ENCODE measurements around the gene SH3GL3. TPM values are rescaled to one million over a fixed set of nuclear protein-coding genes. Genes with fewer than 3 reads are reported as not detected.

The SH3GL3 gene
- polyA plus RNA-seq, 2 of the 4 experiments (the other 2 are of a cell fraction), result 0.19 to 0.21 TPM

- TF ChIP-seq REST (IDR thresholded peaks at IDR 0.05), result no peak
- TF ChIP-seq RFX5 (IDR thresholded peaks at IDR 0.05), result no peak
- TF ChIP-seq, protein P1, sequence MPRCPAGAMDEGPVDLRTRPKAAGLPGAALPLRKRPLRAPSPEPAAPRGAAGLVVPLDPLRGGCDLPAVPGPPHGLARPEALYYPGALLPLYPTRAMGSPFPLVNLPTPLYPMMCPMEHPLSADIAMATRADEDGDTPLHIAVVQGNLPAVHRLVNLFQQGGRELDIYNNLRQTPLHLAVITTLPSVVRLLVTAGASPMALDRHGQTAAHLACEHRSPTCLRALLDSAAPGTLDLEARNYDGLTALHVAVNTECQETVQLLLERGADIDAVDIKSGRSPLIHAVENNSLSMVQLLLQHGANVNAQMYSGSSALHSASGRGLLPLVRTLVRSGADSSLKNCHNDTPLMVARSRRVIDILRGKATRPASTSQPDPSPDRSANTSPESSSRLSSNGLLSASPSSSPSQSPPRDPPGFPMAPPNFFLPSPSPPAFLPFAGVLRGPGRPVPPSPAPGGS (IDR thresholded peaks at IDR 0.05), result no peak
- no peak for TF ChIP-seq BHLHE40 (IDR thresholded peaks at IDR 0.05; ENCODE audit: low read depth, low read length)
- TF ChIP-seq FOSL2 (IDR thresholded peaks at IDR 0.05), result no peak
- TF ChIP-seq FOSL2 (CRISPR knock-in tag; IDR thresholded peaks at IDR 0.05), result no peak
- TF ChIP-seq TFCP2L1 (CRISPR knock-in tag; IDR thresholded peaks at IDR 0.05), result no peak
- TF ChIP-seq HOXA7 (CRISPR knock-in tag; IDR thresholded peaks at IDR 0.05), result no peak
These were observed 98.8 kb downstream of the SH3GL3 start (continued) for GRCh38 chr15:83545804-83546511.

DNA sequence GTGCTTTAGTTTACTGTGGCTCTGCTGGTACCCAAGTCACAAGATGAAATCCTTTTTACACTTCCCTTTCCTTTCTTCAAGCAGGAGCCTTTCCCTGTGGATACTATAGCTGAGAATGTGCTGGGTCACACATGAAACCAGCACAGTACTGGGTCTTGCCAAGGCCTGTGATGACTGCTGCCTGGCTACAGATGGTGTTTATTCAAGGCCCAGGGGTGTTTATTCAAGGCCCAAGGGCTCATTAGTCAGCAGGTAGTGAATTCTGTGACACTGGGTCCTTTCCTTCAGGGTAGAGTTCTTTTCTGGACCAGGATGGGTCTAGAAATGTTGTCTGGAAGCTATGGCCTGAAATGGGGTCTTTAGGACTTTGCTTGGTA is 99.4 kb downstream of the SH3GL3 start:
- Histone ChIP-seq H3K9me3 (no peaks in the 10 kb centered on the region), H3K27ac (no peak overlapping the region), H3K4me3 (no peak overlapping the region), H3K4me1 (no peaks in the 10 kb centered on the region), H3K4me2 (no peak overlapping the region)
- POLR2A ChIA-PET, result no interaction called here
- TF ChIP-seq TFCP2L1 (CRISPR knock-in tag; IDR thresholded peaks at IDR 0.05) (no peak), RAD21 (conservative IDR thresholded peaks at IDR 0.05 in 1 of 2, IDR thresholded peaks at IDR 0.05 in 1 of 2) (no peak), MAZ (IDR thresholded peaks at IDR 0.05; ENCODE audit: borderline replicate concordance, low read depth, low read length) (no peak), JUNB (IDR thresholded peaks at IDR 0.05) (no peak), PHF8 (IDR thresholded peaks at IDR 0.05; ENCODE audit: borderline replicate concordance, low read depth) (no peak), ZSCAN20 (CRISPR knock-in tag; IDR thresholded peaks at IDR 0.05) (no peak), NFE2L2 (conservative IDR thresholded peaks at IDR 0.05; ENCODE audit: low read length) (no peak), POLR2A (IDR thresholded peaks at IDR 0.05; ENCODE audit: low read length) (no peak), FOSB (CRISPR knock-in tag; IDR thresholded peaks at IDR 0.05) (no peak), MYC (IDR thresholded peaks at IDR 0.05; ENCODE audit: borderline replicate concordance, low read length) (no peak), MAFK (IDR thresholded peaks at IDR 0.05; ENCODE audit: partially characterized antibody) (no peak), FOXS1 (CRISPR knock-in tag; IDR thresholded peaks at IDR 0.05) (no peak), SMC3 (IDR thresholded peaks at IDR 0.05) (no peak), HDAC2 (IDR thresholded peaks at IDR 0.05) (no peak), KDM5A (IDR thresholded peaks at IDR 0.05) (no peak)
- TF ChIP-seq, protein P1 (IDR thresholded peaks at IDR 0.05), result no peak
- TF ChIP-seq, protein P2, sequence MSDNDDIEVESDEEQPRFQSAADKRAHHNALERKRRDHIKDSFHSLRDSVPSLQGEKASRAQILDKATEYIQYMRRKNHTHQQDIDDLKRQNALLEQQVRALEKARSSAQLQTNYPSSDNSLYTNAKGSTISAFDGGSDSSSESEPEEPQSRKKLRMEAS (IDR thresholded peaks at IDR 0.05), result no peak
- ATAC-seq (no peak), FAIRE-seq (no peak), DNase-seq (ENCODE audit: low read depth in 1 of 2, low spot score in 1 of 2) (no peak)
- CTCF ChIA-PET, result interaction anchor here (0.8 to 1.5 kb wide), 6 partner anchors 12 to 302 kb away, joined by 3 to 4 read pairs (median 3); no protein-coding TSS in a partner anchor
